ENCODE measurements around the gene TXLNB.
"Not testable (repeated sequence)": the region's sequence is repeated elsewhere in the genome, so short reads cannot be mapped to it uniquely, and the experiment has no call there.

Gene TXLNB

DNA sequence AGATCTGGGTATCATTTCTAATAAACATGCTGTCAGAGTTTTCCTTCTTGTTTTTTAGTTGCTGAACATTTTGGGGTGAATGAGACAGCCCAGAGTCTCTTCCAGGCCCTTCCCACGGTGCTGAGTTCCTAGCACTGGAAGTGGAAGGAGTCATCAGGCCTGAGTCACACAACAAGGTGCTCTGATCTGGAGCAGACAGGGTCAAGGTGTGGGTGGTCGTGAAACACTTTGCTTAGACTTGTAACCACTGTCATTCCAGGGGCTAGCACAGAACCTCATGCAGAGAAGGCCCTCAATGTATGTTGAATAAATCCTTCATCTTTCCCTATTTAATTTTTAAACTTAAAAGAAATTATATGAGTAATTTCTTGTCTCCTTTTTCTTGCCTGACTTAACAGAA lies 60.6 kb downstream of the TXLNB start:
- no peak for TF ChIP-seq YY1 (IDR thresholded peaks at IDR 0.05; ENCODE audit: insufficient read depth, insufficient read length)
- no peak for TF ChIP-seq SUZ12 (IDR thresholded peaks at IDR 0.05; ENCODE audit: extremely low read depth, insufficient read depth, insufficient read length)
- TF ChIP-seq ZNF274 (IDR thresholded peaks at IDR 0.05; ENCODE audit: low read depth, low read length) = no peak
- H3K27me3 ChIP-seq (ENCODE audit: insufficient read depth, insufficient read length) = no peaks in the 10 kb centered on the region
- peaks cover 19% of the 10 kb centered on the region; the same call in 1 of the 2 replicates for H3K9me3 ChIP-seq (ENCODE audit: insufficient read depth, low read length)
- H3K36me3 ChIP-seq (ENCODE audit: insufficient read depth, insufficient read length, low read length) = no peaks in the 10 kb centered on the region
- H3K4me1 ChIP-seq (ENCODE audit: insufficient read depth, insufficient read length) = no peaks in the 10 kb centered on the region
- no peak overlapping the region for H3K9ac ChIP-seq (ENCODE audit: insufficient read length, low read depth)
- no peak for DNase-seq (ENCODE audit: low read depth, low spot score)
- no peak overlapping the region for H3K4me3 ChIP-seq (ENCODE audit: insufficient read length, low read depth)

GRCh38 chr6:139230391-139230840 lies 61.4 kb downstream of the TXLNB start:
- TF ChIP-seq ZNF274 (IDR thresholded peaks at IDR 0.05; ENCODE audit: low read depth, low read length) (no peak), SUZ12 (IDR thresholded peaks at IDR 0.05; ENCODE audit: extremely low read depth, insufficient read depth, insufficient read length) (no peak), YY1 (IDR thresholded peaks at IDR 0.05; ENCODE audit: insufficient read depth, insufficient read length) (no peak)
- Histone ChIP-seq H3K9me3 (ENCODE audit: insufficient read depth, low read length) (peaks cover 19% of the 10 kb centered on the region; the same call in 1 of the 2 replicates), H3K4me1 (ENCODE audit: insufficient read depth, insufficient read length) (no peaks in the 10 kb centered on the region), H3K9ac (ENCODE audit: insufficient read length, low read depth) (no peak overlapping the region), H3K4me3 (ENCODE audit: insufficient read length, low read depth) (no peak overlapping the region), H3K36me3 (ENCODE audit: insufficient read depth, insufficient read length, low read length) (no peaks in the 10 kb centered on the region), H3K27me3 (ENCODE audit: insufficient read depth, insufficient read length) (no peaks in the 10 kb centered on the region)
- no peak for DNase-seq (ENCODE audit: low read depth, low spot score)

DNA sequence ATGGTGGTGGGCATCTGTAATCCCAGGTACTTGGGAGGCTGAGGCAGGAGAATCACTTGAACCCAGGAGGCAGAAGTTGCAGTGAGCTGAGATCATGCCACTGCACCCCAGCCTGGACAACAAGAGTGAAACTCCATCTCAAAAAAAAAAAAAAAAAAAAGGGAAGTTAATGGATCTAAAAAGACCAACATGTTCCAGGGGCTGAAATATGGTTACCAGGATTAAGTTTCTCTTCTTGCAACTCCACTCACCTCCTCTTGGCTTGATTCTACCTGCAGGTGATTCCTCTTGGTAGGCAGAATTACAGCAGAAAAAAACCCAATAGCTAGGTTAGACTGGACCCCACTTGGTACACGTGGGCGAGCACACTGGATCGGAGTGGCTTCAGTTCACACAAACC lies 63.4 kb downstream of the TXLNB start:
- not testable (repeated sequence) for H3K4me3 ChIP-seq (ENCODE audit: insufficient read length, low read depth); H3K27me3 ChIP-seq (ENCODE audit: insufficient read depth, insufficient read length); H3K36me3 ChIP-seq (ENCODE audit: insufficient read depth, insufficient read length, low read length); H3K9ac ChIP-seq (ENCODE audit: insufficient read length, low read depth); H3K4me1 ChIP-seq (ENCODE audit: insufficient read depth, insufficient read length); H3K9me3 ChIP-seq (ENCODE audit: insufficient read depth, low read length); DNase-seq (ENCODE audit: low read depth, low spot score)

DNA sequence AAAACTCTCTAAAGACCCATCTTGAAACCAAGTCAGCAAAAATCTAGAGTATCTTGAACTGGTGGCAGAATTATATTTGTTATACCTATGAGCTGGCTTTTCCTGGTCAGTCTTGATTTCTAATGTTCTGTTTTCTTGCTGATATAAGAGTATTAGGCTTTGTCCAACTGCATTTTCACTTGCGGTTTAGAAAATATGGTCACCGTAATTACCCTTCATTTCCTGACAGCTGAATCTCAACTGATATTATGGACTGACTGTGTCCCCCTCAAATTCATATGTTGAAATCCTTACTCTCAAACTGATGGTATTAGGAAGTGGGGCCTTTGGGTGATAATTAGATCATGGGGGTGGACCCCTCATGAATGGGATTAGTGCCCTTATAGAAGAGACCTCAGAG lies 72.1 kb downstream of the TXLNB start:
- Histone ChIP-seq H3K27me3 (ENCODE audit: insufficient read depth, insufficient read length) (no peaks in the 10 kb centered on the region), H3K9me3 (ENCODE audit: insufficient read depth, low read length) (no peaks in the 10 kb centered on the region), H3K9ac (ENCODE audit: insufficient read length, low read depth) (no peak overlapping the region), H3K4me3 (ENCODE audit: insufficient read length, low read depth) (no peak overlapping the region), H3K36me3 (ENCODE audit: insufficient read depth, insufficient read length, low read length) (no peaks in the 10 kb centered on the region), H3K4me1 (ENCODE audit: insufficient read depth, insufficient read length) (no peaks in the 10 kb centered on the region)
- no peak for TF ChIP-seq YY1 (IDR thresholded peaks at IDR 0.05; ENCODE audit: insufficient read depth, insufficient read length)
- TF ChIP-seq ZNF274 (IDR thresholded peaks at IDR 0.05; ENCODE audit: low read depth, low read length) = no peak
- TF ChIP-seq SUZ12 (IDR thresholded peaks at IDR 0.05; ENCODE audit: extremely low read depth, insufficient read depth, insufficient read length) = no peak
- DNase-seq (ENCODE audit: low read depth, low spot score) = no peak

DNA sequence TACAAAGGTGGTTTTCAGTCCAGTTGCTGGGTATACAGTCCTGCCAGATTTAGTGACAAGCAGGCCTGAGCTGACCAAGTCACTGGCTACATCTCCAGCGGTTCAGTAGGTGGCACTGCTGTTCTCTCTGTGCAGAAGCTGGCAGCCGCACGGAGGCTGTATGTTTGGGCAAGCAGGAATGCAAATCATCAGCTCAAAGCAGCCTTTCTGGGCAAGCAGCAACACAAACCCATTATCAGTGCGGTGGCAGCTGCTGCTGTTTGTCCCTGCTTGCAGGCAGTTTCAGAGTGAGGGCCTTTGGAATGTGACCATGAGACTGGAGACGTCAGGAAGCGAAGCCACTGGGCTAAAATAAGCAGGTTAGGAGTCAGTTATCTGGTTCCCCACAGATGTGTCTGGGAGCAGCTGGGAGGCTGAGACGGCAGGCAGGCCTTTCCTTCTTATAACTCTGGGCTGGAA lies 72.5 kb downstream of the TXLNB start:
- no peak overlapping the region for H3K4me3 ChIP-seq (ENCODE audit: insufficient read length, low read depth)

DNA sequence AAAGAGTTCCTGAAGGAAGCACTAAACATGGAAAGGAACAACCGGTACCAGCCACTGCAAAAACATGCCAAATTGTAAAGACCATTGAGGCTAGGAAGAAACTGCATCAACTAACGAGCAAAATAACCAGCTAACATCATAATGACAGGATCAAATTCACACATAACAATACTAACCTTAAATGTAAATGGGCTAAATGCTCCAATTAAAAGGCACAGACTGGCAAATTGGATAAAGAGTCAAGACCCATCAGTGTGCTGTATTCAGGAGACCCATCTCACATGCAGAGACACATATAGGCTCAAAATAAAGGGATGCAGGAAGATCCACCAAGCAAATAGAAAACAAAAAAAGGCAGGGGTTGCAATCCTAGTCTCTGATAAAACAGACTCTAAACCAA lies 79.3 kb downstream of the TXLNB start:
- not testable (repeated sequence) for H3K9ac ChIP-seq (ENCODE audit: insufficient read length, low read depth); H3K4me1 ChIP-seq (ENCODE audit: insufficient read depth, insufficient read length); H3K4me3 ChIP-seq (ENCODE audit: insufficient read length, low read depth); H3K27me3 ChIP-seq (ENCODE audit: insufficient read depth, insufficient read length); H3K36me3 ChIP-seq (ENCODE audit: insufficient read depth, insufficient read length, low read length); DNase-seq (ENCODE audit: low read depth, low spot score)
- peaks cover 11% of the 10 kb centered on the region; the same call in 1 of the 2 replicates for H3K9me3 ChIP-seq (ENCODE audit: insufficient read depth, low read length)

More for the DNA sequence above, 72.5 kb downstream of the TXLNB start:
- no peaks in the 10 kb centered on the region for H3K27me3 ChIP-seq (ENCODE audit: insufficient read depth, insufficient read length)
- DNase-seq (ENCODE audit: low read depth, low spot score) = peak; percentile 70
- no peaks in the 10 kb centered on the region for H3K36me3 ChIP-seq (ENCODE audit: insufficient read depth, insufficient read length, low read length)
- H3K9ac ChIP-seq (ENCODE audit: insufficient read length, low read depth) = no peak overlapping the region
- no peak for TF ChIP-seq YY1 (IDR thresholded peaks at IDR 0.05; ENCODE audit: insufficient read depth, insufficient read length)
- no peak for TF ChIP-seq SUZ12 (IDR thresholded peaks at IDR 0.05; ENCODE audit: extremely low read depth, insufficient read depth, insufficient read length)
- TF ChIP-seq ZNF274 (IDR thresholded peaks at IDR 0.05; ENCODE audit: low read depth, low read length) = no peak
- H3K9me3 ChIP-seq (ENCODE audit: insufficient read depth, low read length) = no peaks in the 10 kb centered on the region
- no peaks in the 10 kb centered on the region for H3K4me1 ChIP-seq (ENCODE audit: insufficient read depth, insufficient read length)

- not testable (repeated sequence) for H3K4me3 ChIP-seq (ENCODE audit: insufficient read length, low read depth); H3K27me3 ChIP-seq (ENCODE audit: insufficient read depth, insufficient read length); H3K4me1 ChIP-seq (ENCODE audit: insufficient read depth, insufficient read length); DNase-seq (ENCODE audit: low read depth, low spot score); H3K9ac ChIP-seq (ENCODE audit: insufficient read length, low read depth); H3K36me3 ChIP-seq (ENCODE audit: insufficient read depth, insufficient read length, low read length)
- peaks cover 11% of the 10 kb centered on the region; the same call in 1 of the 2 replicates for H3K9me3 ChIP-seq (ENCODE audit: insufficient read depth, low read length)
These were observed 81.0 kb downstream of the TXLNB start for GRCh38 chr6:139210766-139211165.

GRCh38 chr6:139205843-139206242 lies 86.0 kb downstream of the TXLNB start:
- Histone ChIP-seq H3K9me3 (ENCODE audit: insufficient read depth, low read length) (peaks cover 11% of the 10 kb centered on the region; the same call in 1 of the 2 replicates), H3K36me3 (ENCODE audit: insufficient read depth, insufficient read length, low read length) (no peaks in the 10 kb centered on the region), H3K4me1 (ENCODE audit: insufficient read depth, insufficient read length) (no peaks in the 10 kb centered on the region), H3K4me3 (ENCODE audit: insufficient read length, low read depth) (no peak overlapping the region), H3K9ac (ENCODE audit: insufficient read length, low read depth) (no peak overlapping the region), H3K27me3 (ENCODE audit: insufficient read depth, insufficient read length) (no peaks in the 10 kb centered on the region)
- no peak for DNase-seq (ENCODE audit: low read depth, low spot score)
- no peak for TF ChIP-seq ZNF274 (IDR thresholded peaks at IDR 0.05; ENCODE audit: low read depth, low read length)
- TF ChIP-seq SUZ12 (IDR thresholded peaks at IDR 0.05; ENCODE audit: extremely low read depth, insufficient read depth, insufficient read length) = no peak
- TF ChIP-seq YY1 (IDR thresholded peaks at IDR 0.05; ENCODE audit: insufficient read depth, insufficient read length) = no peak

Data from NT2/D1 (cell line).